BJ (cell line): ENCODE results near the gene ZDHHC11. TPM values are rescaled to one million over a fixed set of nuclear protein-coding genes. Genes with fewer than 3 reads are reported as not detected.

Experiments used
- CTCF ChIA-PET: fragments of 350-600 bp; formaldehyde crosslinking; extraction: SDS; loops from one replicate; lab custom pipeline; 2021; ENCODE audit warnings: antibody characterized with exemption, inconsistent platforms; lab: Yijun Ruan, JAX
- POLR2A ChIA-PET: fragments of 300-600 bp; sonication (Branson Sonifier 250); formaldehyde crosslinking; extraction: SDS; loops from one replicate; lab custom pipeline; 2021; ENCODE audit warnings: antibody characterized with exemption; lab: Charles Lee
- DNase-seq: peaks from one replicate; pipeline ENCODE4 v3.0.0-alpha.2; 2011; ENCODE audit warnings: low read depth
- H3K27me3 ChIP-seq: 2 replicates; pipeline ENCODE4 v1.6.0; 2011; ENCODE audit warnings: low read length; ENCODE audit not compliant: control insufficient read depth, insufficient read depth
- H3K36me3 ChIP-seq: 2 replicates; pipeline ENCODE4 v1.5.1; 2011; ENCODE audit warnings: low read length; ENCODE audit not compliant: control insufficient read depth, insufficient read depth
- H3K4me3 ChIP-seq: 2 replicates; pipeline ENCODE4 v1.5.1; 2011; ENCODE audit warnings: low read depth, mild to moderate bottlenecking, control low read depth, low read length
- CTCF ChIP-seq: IDR thresholded peaks from 2 replicates; pipeline ENCODE4 v1.5.1; 2011; ENCODE audit warnings: low read depth, mild to moderate bottlenecking, control low read depth, inconsistent platforms, low read length, moderate library complexity; ENCODE audit not compliant: insufficient read depth
- polyA plus RNA-seq: library from polyadenylated mRNA; depleted of rRNA; stranded (reverse); fragments of >200 nt; gene quantifications from 2 replicates; pipeline ENCODE4 v1.2.3, GENCODE V29; 2011

The ZDHHC11 gene
- polyA plus RNA-seq, 1 experiment, result 0.15 TPM

- H3K27me3 ChIP-seq, result no peaks in the 10 kb centered on the region
- no peak for DNase-seq
- H3K4me3 ChIP-seq, result no peak overlapping the region
- POLR2A ChIA-PET, result no interaction called here
- TF ChIP-seq CTCF, result no peak
- CTCF ChIA-PET, result no interaction called here
- peaks cover 38% of the 10 kb centered on the region for H3K36me3 ChIP-seq
Measured at GRCh38 chr5:871596-872298, 21.0 kb upstream of the ZDHHC11 start.

GRCh38 chr5:870956-871355, 20.2 kb upstream of the ZDHHC11 start:
- no peaks in the 10 kb centered on the region for H3K27me3 ChIP-seq
- no peak for TF ChIP-seq CTCF
- H3K4me3 ChIP-seq, result no peak overlapping the region
- ChIA-PET POLR2A (no interaction called here), CTCF (no interaction called here)
- H3K36me3 ChIP-seq, result peaks cover 40% of the 10 kb centered on the region
- DNase-seq, result no peak

- ChIA-PET CTCF (interaction anchor here (0.8 kb wide), 1 partner anchor 34 kb away, joined by 3 read pairs; no protein-coding TSS in a partner anchor), POLR2A (no interaction called here)
- H3K4me3 ChIP-seq, result no peak overlapping the region
- no peak for TF ChIP-seq CTCF
- peaks cover 54% of the 10 kb centered on the region for H3K36me3 ChIP-seq
- no peak for DNase-seq
- H3K27me3 ChIP-seq, result no peaks in the 10 kb centered on the region
Measured at GRCh38 chr5:868428-869135, 17.8 kb upstream of the ZDHHC11 start.

GRCh38 chr5:867300-867870, 16.6 kb upstream of the ZDHHC11 start:
- no peak; the same call in 1 of the 2 replicates for TF ChIP-seq CTCF
- DNase-seq, result no peak
- peaks cover 57% of the 10 kb centered on the region for H3K36me3 ChIP-seq
- no peak overlapping the region for H3K4me3 ChIP-seq
- POLR2A ChIA-PET, result no interaction called here
- CTCF ChIA-PET, result no interaction called here
- no peaks in the 10 kb centered on the region for H3K27me3 ChIP-seq

- Histone ChIP-seq H3K27me3 (no peaks in the 10 kb centered on the region), H3K4me3 (no peak overlapping the region), H3K36me3 (peaks cover 44% of the 10 kb centered on the region)
- ChIA-PET POLR2A (no interaction called here), CTCF (interaction anchor here (1.5 kb wide), 1 partner anchor 37 kb away, joined by 4 read pairs; no protein-coding TSS in a partner anchor)
- no peak for DNase-seq
- TF ChIP-seq CTCF, result no peak
Measured at GRCh38 chr5:865771-866170, 15.0 kb upstream of the ZDHHC11 start.
